Vagina (tissue), 2 donors: ENCODE results near the gene GNAZ. TPM values are rescaled to one million over a fixed set of nuclear protein-coding genes. Genes with fewer than 3 reads are reported as not detected.
A peak's percentile ranks its signal among the peaks of the same experiment; 100 is the strongest.

Experiments
- DNase-seq, 2 donors: peaks; one replicate each; pipeline ENCODE4 v3.0.0-alpha.2; 2017; ENCODE audit errors: extremely low spot score in 2 of 2
- H3K27ac ChIP-seq: fragments of 200-600 bp; sonication (generic); one replicate; pipeline ENCODE4 v1.5.1; 2019
- H3K27me3 ChIP-seq: fragments of 200-600 bp; sonication (generic); one replicate; pipeline ENCODE4 v1.5.1; 2019
- H3K36me3 ChIP-seq, 2 donors: fragments of 200-600 bp; sonication (generic); one replicate each; pipeline ENCODE4 v1.5.1; 2017 to 2019
- H3K4me1 ChIP-seq: fragments of 200-600 bp; sonication (generic); one replicate; pipeline ENCODE4 v1.5.1; 2019
- H3K4me3 ChIP-seq, 2 donors: fragments of 200-600 bp; sonication (generic); 1 replicate in 1 of 2; 2 replicates in 1 of 2; pipeline ENCODE4 v1.5.1; 2016 to 2019
- H3K9me3 ChIP-seq: fragments of 200-600 bp; sonication (generic); one replicate; pipeline ENCODE4 v1.5.1; 2019
- POLR2A ChIP-seq, 2 donors: fragments of 450-650 bp; IDR thresholded peaks; one replicate each; pipeline ENCODE4 v1.6.1; 2017; ENCODE audit warnings: antibody characterized with exemption in 2 of 2, mild to moderate bottlenecking in 2 of 2, moderate library complexity in 2 of 2
- POLR2AphosphoS5 ChIP-seq, 2 donors: sonication (generic); formaldehyde crosslinking; IDR thresholded peaks; one replicate each; pipeline ENCODE4 v1.9.0; 2017; ENCODE audit warnings: antibody characterized with exemption in 2 of 2, mild to moderate bottlenecking in 2 of 2, low read depth in 1 of 2; ENCODE audit not compliant: insufficient read depth in 1 of 2
- intact Hi-C: fragments of 100-400 bp; cut with DNase I; formaldehyde crosslinking; loops from one replicate; pipeline ENCODE4 v1.15.1; 2023
- total RNA-seq: library from RNA; depleted of rRNA; stranded (reverse); fragments of >200 nt; gene quantifications from one replicate; pipeline ENCODE4 v1.2.3, GENCODE V29; 2016
- TF ChIP-seq, protein P1 (sequence below), 3 experiments: fragments of 450-650 bp in 2 of 3; fragments of 200-600 bp in 1 of 3; sonication (generic) in 1 of 3; IDR thresholded peaks; one replicate each; pipeline ENCODE4 v1.5.1; 2017 to 2019; ENCODE audit warnings: antibody characterized with exemption in 3 of 3, mild to moderate bottlenecking in 2 of 3, moderate library complexity in 2 of 3

Gene GNAZ
- total RNA-seq, 1 donor from 2014 or later: 11.3 TPM

DNA sequence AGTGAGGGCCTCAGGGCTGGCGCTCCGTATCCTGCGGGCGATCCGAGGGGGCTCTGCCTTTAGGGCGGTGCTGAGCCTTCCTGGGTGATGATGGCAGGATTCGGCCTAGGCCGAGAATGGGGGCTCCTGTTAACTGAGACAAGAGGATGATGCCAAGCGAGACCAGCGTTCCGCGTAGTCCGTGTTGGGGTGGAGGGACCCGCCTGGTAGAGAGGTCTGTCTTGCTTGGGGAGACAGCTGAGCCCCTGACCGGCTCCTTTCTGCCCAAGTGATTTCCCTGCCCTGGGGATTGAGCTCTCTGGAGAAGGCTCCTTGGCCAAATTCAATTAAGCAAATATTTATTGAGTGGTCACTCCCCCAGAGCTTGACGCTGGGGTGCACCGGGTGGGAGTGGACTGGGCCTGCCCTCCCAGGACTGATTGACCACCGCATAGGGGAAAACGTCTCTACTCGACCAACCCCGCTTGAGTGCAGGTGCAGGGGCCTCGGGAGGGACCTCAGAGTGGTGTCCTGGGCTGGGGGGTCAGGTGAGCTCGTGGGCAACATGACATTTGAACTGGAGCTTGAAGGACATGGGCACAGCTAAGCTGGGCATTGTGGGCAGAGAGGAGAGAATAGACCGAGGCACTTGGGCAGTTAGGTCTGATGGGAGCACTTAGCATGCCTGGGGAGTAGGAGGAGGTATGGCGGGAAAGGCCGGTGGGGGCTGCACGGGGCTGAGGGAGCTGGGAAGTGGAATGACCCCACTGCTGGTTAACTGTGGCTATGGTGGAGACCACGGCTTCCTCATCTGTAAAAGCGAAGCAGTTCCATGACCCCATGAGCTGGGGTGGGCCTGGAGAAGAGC is 1.1 kb downstream of the GNAZ start:
- Histone ChIP-seq H3K9me3 (no peaks in the 10 kb centered on the region), H3K27me3 (no peaks in the 10 kb centered on the region), H3K4me3 (peak overlapping the region; percentile 56 to 69), H3K4me1 (peaks cover 19% of the 10 kb centered on the region), H3K36me3 (no peaks in the 10 kb centered on the region), H3K27ac (no peak overlapping the region)
- intact Hi-C loops: no loop called here
- no peak for DNase-seq
- TF ChIP-seq POLR2AphosphoS5 (IDR thresholded peaks at IDR 0.05; ENCODE audit: insufficient read depth in 1 of 2, low read depth in 1 of 2) (no peak), POLR2A (IDR thresholded peaks at IDR 0.05) (no peak)
- TF ChIP-seq, protein P1, sequence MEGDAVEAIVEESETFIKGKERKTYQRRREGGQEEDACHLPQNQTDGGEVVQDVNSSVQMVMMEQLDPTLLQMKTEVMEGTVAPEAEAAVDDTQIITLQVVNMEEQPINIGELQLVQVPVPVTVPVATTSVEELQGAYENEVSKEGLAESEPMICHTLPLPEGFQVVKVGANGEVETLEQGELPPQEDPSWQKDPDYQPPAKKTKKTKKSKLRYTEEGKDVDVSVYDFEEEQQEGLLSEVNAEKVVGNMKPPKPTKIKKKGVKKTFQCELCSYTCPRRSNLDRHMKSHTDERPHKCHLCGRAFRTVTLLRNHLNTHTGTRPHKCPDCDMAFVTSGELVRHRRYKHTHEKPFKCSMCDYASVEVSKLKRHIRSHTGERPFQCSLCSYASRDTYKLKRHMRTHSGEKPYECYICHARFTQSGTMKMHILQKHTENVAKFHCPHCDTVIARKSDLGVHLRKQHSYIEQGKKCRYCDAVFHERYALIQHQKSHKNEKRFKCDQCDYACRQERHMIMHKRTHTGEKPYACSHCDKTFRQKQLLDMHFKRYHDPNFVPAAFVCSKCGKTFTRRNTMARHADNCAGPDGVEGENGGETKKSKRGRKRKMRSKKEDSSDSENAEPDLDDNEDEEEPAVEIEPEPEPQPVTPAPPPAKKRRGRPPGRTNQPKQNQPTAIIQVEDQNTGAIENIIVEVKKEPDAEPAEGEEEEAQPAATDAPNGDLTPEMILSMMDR (IDR thresholded peaks at IDR 0.05): no peak

DNA sequence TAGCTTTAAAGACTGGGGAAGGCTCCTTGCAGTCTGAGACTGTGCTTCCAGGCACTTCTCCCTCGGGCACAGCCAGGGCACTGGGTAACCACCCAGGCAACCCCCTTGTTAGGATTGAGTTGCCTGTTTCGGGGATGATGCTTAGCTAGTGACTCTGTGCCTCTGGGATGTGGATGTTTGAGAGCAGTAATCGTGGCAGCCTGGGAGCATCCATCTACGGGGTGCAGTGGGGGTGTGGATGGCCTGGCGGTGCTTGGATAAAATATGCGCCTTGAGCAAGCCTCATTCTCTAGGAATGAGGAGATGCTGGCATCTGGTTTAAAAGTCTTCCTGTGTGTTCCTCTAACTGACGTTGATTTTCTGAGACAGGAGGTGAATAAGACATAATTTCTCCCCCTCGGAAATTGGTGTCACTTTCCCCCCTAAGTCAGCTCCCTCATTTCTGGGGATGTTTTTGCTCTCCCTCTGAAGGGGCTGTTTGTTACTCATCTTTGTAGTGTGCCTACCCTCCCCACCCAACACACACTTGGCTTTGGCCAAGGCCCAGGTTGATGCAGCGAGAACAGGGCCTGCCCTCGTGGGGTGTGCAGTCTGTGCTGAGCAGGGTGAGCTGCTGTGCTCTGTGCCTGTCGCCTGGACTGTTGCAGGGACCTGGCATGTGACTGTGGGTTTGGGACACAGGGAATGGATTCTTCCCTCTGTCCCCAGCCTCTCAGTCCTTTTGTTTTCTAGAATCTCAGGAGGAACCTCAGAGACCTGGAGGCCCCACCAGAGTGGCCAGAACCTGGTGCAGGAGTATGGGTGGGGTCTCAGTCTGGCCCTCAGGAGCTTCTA is 2.0 kb downstream of the GNAZ start:
- no peak overlapping the region for H3K4me3 ChIP-seq
- DNase-seq: no peak
- H3K27me3 ChIP-seq: no peaks in the 10 kb centered on the region
- H3K4me1 ChIP-seq: peaks cover 19% of the 10 kb centered on the region
- H3K9me3 ChIP-seq: no peaks in the 10 kb centered on the region
- H3K36me3 ChIP-seq: no peaks in the 10 kb centered on the region
- no peak overlapping the region for H3K27ac ChIP-seq
- intact Hi-C loops: no loop called here
- TF ChIP-seq, protein P1 (IDR thresholded peaks at IDR 0.05): no peak
- TF ChIP-seq POLR2AphosphoS5 (IDR thresholded peaks at IDR 0.05; ENCODE audit: insufficient read depth in 1 of 2, low read depth in 1 of 2): no peak
- no peak for TF ChIP-seq POLR2A (IDR thresholded peaks at IDR 0.05)

DNA sequence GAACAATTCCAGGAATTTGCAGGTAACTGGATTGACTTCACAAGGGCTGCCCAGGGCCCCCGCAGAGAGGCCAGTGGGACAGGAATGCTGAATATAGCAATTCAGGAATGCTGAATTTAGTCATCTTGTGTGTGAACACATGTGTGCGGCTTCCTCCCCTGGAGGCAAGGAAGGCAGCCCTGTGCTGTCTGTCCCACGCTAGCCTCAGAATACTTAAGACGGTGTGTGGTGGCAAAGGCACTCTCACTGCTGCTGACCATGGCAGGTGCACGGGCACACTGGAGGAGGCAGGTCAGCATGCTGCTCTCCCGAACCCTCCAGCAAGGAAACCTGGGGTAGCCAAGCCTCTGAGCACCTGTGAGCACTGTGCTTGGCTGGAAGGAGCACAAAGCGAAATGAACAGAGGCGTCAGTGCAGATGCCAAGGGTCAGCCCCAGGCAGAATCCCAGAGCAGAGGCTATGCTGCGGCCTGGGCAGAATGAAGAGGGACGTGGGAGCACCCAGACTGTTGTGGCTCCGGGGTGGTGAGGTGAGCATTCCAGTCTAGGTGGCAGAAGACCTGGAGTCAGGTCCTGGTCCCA is 2.7 kb downstream of the GNAZ start:
- H3K27me3 ChIP-seq: no peaks in the 10 kb centered on the region
- H3K9me3 ChIP-seq: no peaks in the 10 kb centered on the region
- intact Hi-C loops: no loop called here
- no peaks in the 10 kb centered on the region for H3K36me3 ChIP-seq
- no peak for DNase-seq
- H3K27ac ChIP-seq: no peak overlapping the region
- peaks cover 24% of the 10 kb centered on the region for H3K4me1 ChIP-seq
- no peak overlapping the region for H3K4me3 ChIP-seq
- TF ChIP-seq POLR2AphosphoS5 (IDR thresholded peaks at IDR 0.05; ENCODE audit: insufficient read depth in 1 of 2, low read depth in 1 of 2): no peak
- TF ChIP-seq, protein P1 (IDR thresholded peaks at IDR 0.05): no peak
- no peak for TF ChIP-seq POLR2A (IDR thresholded peaks at IDR 0.05)

DNA sequence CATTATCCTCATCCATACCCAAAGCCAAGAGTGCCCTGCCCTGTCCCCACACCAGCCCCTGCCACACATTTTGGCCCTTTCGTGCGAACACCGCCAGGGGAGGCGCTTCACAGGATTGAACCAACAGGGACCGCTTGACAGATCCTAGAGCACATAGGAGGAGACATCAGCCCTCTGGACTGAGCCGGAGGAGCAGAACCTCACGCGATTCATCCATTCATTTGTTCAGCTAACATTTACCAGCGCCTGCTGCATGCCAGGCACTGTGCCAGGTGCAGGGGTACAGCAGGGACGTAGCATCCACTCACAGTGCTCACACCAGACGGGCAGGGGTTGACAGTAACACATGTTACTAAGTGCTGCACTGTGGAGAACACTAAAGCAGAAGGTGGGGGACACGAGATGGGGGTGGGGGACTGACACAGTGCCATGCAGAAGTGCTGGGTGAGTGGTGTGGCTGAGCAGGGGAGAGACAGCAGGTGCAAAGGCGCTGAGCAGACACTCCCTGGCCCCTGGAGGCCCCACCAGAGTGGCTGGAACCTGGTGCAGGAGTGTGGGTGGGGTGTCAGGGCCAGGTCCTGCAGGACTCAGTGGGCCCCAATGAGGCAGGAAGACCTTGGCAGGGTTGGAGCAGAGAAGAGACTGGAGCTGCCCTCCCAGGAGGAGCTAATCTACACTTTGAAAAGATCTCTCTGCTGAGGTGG is 3.4 kb downstream of the GNAZ start:
- H3K27ac ChIP-seq: no peak overlapping the region
- H3K27me3 ChIP-seq: no peaks in the 10 kb centered on the region
- H3K36me3 ChIP-seq: no peaks in the 10 kb centered on the region
- peaks cover 24% of the 10 kb centered on the region for H3K4me1 ChIP-seq
- TF ChIP-seq POLR2AphosphoS5 (IDR thresholded peaks at IDR 0.05; ENCODE audit: insufficient read depth in 1 of 2, low read depth in 1 of 2): no peak
- TF ChIP-seq, protein P1 (IDR thresholded peaks at IDR 0.05): no peak
- TF ChIP-seq POLR2A (IDR thresholded peaks at IDR 0.05): no peak
- H3K9me3 ChIP-seq: no peaks in the 10 kb centered on the region
- no peak overlapping the region for H3K4me3 ChIP-seq
- no peak for DNase-seq
- intact Hi-C loops: no loop called here
